COLO668 (cell line): Measurements from ENCODE around the gene DGCR8.
"Not testable (repeated sequence)": the region's sequence is repeated elsewhere in the genome, so short reads cannot be mapped to it uniquely, and the experiment has no call there.

Source experiments
- DNase-seq: peaks from one replicate; lab custom pipeline; 2025; ENCODE audit not compliant: unreplicated experiment; lab: John Stamatoyannopoulos, UW

DGCR8 gene

GRCh38 chr22:20065896-20066616 lies 14.0 kb upstream of the DGCR8 start:
- no peak for DNase-seq

- DNase-seq, result no peak
Observed at GRCh38 chr22:20066617-20067383, 13.2 kb upstream of the DGCR8 start.

GRCh38 chr22:20067384-20067682 lies 12.7 kb upstream of the DGCR8 start:
- DNase-seq, result not testable (repeated sequence)

- DNase-seq, result no peak
Observed at GRCh38 chr22:20068640-20069039, 11.4 kb upstream of the DGCR8 start.

DNA sequence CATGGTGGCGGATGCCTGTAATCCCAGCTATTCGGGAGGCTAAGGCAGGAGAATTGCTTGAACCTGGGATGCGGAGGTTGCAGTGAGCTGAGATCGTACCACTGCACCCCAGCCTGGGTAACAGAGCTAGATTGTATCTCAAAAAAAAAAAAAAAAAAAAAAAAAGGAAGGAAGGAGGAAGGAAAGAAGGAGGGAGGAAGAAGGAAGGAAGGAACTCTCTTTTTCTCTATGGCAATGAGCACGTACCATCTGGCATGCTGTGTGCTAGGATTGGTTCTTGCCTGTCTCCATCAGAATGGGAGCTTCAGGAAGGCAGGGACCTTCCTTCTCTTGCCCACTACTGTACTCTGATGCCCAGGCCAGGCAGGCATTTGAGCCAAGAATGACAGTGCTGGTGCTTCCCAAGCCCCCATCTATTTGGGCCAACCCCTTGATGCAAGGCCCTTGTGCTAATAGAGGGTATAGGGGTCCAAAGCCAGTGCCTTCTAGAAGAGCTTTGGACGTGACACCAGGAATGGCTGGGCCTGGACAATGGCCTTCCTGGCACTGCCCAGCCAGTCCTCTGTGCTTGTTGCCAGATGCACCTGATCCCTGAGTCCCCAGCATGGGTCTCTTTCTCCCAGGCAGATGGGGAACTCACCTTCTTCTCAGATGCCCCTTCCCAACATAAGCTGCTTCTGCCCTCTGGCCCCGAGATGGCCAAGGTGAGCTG lies 10.6 kb upstream of the DGCR8 start:
- DNase-seq, result no peak

DNA sequence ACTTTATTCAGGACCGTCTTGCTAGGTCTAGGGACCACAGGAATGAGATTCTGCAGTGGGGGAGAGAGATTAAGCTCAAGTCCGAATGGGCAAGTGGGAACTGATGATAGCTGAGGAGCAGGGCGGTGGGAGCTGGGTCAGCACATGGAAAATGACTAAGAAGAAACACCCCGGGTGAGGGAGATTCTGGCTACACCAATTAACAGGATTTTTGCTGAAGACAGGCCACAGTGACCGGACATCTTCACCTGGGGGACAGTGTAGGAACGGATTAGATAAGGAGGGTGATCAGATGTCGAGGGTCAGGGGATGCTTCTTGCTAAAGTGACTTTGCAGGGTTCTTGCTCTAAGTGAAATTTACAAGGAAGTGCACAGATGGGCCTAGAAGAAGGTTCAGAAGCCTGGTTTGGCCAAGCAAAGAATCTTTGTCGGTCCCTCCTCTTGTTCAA lies 8.5 kb upstream of the DGCR8 start:
- DNase-seq, result no peak

GRCh38 chr22:20076627-20077172 lies 3.3 kb upstream of the DGCR8 start:
- DNase-seq, result no peak

DNA sequence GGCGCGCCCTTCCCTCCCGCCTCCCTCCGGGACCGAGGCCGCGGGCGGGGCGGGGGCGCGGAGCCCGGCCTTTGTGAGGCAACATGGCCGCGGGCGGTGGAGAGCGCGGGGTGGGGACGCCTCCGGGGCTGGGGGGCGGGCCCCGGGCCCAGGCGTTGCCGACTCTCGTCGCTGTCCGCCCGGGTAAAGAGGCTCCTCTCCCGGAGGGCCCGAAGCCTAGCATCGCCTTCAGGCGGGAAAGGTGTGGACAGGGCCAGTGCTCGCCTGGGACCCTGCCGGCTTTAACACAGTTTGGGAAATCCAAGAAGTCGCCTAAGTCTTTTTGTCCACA lies 369 bp downstream of the DGCR8 start:
- DNase-seq, result peak; percentile 86

DNA sequence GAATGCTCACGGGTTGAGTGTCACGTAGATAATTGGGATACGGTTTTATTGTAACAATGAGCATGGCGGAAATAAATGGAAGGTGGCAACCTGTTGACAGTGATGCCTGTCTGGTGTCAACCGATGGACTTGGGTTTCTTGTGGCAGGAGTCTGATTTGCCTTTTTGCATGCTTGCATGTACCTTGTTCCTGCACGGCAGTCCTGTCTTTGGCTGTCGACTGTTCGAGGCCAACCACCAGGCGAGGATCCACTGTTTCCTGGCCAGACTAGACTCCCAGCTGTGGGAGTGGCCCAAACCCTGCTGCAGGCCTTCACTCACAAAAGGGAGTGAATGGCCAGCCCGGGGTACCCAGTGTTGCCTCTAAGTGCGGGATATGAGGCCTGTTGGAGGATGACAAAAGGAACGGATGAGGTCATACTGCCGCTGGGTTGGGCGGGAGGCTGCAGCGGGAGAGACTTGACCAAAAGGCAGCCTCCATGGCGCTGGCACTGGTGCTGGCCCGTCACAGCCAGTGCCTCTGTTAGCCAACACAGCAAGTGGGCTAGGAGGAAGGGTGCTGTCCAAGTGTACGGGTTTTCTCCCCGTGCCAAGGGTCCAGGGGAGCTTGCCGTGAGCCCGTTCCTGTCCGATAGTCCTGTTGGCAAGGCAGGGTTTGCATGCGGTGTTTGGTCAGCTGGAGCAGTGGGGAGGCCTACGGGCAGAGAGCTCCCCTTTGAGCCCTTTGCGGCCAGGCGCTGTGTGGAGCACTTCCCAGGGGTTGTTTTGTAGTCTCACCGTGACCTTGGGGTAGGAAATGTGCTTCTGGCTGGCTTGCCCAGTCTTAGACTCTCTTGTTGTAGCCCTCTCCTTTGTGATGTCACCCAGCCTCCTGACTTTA lies 974 bp downstream of the DGCR8 start:
- DNase-seq, result peak; percentile 76

DNA sequence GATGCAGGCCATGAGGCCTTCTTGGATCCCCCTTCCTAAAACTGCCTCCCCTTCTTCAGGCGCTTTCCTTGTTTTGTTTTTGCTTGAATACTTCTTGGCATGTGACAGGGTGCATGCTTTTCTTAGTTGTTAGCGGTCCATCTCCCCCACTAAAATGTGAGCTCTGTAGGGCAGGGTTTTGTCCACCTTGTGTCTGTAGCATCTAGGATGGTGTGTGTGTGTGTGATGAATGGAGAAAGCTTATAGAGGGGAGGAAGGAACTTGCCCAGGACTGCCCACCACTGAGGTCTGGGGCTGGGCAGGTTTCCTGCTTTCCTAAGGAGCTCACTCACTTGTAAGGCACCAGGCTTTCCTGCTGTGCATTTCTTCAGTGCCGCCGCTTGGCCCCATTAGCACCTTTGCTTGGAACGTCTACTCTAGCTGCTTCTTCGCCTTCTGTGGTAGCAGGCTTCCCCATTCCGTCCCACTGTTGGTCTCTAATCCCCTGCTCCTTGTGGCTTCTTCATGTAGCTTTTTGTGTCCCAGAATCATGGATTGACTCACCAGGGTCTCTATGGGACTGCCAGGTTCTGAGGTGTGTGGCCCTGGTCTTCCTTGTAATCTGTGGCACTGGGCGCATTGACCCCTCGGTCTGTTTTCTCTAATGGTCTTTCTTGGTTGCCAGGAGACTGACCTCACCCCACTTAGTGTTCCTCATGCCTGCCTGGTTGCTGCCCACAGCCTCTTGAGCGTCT lies 3.3 kb downstream of the DGCR8 start:
- DNase-seq, result no peak

DNA sequence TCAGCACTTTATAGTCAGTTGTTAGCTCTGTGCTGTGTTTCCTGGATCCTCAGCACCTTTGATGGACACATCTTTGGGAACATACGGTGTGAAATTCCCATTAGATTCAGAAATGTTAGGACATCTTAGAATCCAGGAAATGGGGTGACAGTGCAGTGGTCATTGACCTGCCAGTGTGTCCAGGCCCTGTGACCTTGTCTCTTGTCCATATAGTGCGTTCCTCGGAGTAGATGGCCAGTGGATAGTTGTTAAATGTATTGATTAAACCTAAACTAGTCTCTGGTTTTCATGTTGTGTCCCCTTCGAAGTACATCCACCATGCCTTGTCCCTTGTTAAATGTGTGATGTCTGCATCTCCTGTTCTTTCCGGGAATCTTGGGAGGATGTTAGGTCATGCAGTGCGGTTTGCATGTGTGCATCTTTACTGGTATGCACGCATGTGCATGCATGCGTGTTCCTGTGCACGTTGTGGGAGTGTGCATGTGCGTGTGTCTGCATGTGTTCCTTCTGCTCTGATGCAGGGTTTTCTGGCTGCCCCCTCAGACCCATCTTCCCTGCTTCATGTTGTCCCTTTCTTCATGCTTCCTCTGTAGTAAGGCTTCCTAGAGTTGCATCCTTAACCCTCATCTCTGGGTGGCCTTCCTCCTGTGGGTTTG lies 4.0 kb downstream of the DGCR8 start:
- no peak for DNase-seq

- DNase-seq, result peak; percentile 61
Observed at GRCh38 chr22:20084547-20085413, 4.7 kb downstream of the DGCR8 start.

- no peak for DNase-seq
Observed at GRCh38 chr22:20085651-20086050, 5.6 kb downstream of the DGCR8 start.

DNA sequence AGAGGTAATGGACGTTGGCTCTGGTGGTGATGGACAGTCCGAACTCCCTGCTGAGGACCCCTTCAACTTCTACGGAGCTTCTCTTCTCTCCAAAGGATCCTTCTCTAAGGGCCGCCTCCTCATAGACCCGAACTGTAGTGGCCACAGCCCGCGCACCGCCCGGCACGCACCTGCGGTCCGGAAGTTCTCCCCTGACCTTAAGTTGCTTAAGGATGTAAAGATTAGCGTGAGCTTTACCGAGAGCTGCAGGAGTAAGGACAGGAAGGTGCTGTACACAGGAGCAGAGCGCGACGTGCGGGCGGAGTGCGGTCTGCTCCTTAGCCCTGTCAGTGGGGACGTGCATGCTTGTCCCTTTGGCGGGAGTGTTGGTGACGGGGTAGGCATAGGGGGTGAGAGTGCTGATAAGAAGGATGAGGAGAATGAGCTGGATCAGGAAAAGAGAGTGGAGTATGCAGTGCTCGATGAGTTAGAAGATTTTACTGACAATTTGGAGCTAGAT lies 6.1 kb downstream of the DGCR8 start:
- no peak for DNase-seq

DNA sequence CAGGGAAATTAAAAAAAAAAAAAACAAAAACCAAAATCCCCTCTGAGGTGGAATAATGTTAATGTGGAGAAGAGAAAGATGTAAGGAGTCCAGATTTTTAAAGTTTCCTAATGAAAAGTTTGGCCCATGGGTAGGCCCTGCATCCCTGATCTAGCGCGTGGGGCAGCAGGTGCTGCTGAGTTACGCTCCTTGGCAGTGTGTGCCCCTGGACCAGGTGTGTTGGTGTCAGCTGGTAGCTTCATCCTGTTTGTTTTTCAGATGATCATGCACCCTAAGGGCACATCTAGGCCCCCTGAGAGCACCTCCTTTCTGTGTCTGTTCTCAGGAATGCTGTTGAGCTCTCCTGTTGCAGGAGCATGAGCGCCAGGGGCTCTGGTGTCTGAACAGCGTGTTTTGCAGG lies 6.7 kb downstream of the DGCR8 start:
- DNase-seq, result no peak

DNA sequence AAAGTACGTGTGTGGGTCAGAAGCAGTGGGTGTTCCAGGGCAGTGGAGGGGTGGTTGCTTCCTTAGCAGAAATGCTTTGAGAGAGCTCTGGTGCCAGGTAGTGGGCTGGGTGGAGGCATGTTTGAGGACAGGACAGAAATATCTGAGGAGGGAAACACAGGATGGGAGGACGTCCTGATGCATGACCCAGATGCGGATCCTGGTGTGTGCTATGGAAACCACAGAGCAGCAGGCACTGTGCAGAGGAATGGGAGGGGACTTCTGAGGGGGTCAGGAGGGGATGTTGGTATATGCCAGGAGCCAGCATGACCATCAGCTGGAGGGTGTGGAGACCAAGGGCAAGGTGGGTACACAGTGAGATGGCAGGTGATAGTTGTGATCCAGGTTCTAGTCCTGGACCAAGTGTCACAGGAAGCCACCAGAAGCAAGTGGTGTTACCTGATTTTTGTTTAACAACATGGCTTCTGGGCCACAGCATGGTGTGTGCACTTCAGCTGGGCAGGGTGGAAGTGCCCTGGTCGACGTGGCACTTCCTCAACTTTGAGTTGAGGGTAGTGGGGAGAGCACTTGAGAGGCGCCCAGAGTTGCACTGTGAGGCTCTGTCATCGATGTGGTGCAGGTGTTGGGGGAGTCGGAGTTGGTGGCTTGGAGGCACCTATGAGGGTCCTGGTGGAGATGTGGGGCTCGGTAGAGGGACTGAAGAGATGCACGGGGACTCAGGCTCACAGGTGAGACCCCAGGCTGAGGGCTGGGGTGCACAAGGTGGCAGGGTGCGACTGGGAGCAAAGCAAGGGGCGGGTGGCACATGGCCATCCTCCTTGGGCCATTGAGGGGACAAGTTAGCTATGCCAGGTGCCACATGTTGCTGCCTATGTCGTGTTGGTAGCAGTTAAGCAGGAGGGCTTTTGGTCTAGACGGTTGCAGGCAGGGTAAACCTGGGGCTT lies 7.5 kb downstream of the DGCR8 start:
- DNase-seq, result no peak

GRCh38 chr22:20088263-20088648 lies 8.2 kb downstream of the DGCR8 start:
- DNase-seq, result no peak
